Activated CD4-positive, alpha-beta T cell treated with anti-CD3 and anti-CD28 coated beads, Interleukin-2, amount 10 ng/mL, durations not matched to agents 7 days and 5 days (primary cell): ENCODE results near the gene MYLK4. TPM values are rescaled to one million over a fixed set of nuclear protein-coding genes. Genes with fewer than 3 reads are reported as not detected.

Source experiments
- CTCF ChIA-PET: fragments of 350-600 bp; sonication (Branson Sonifier 250); formaldehyde crosslinking; loops from one replicate; lab custom pipeline; 2021; ENCODE audit warnings: antibody characterized with exemption; lab: Charles Lee
- POLR2A ChIA-PET: fragments of 350-600 bp; sonication (Branson Sonifier 250); formaldehyde crosslinking; loops from one replicate; lab custom pipeline; 2021; ENCODE audit warnings: antibody characterized with exemption; lab: Charles Lee
- DNase-seq: peaks from one replicate; pipeline ENCODE4 v3.0.0-alpha.2; 2020
- H3K27ac Mint-ChIP-seq: one replicate; pipeline ENCODE4 v1.8.0; 2021; ENCODE audit warnings: mild to moderate bottlenecking, moderate library complexity, mixed read lengths
- H3K27me3 Mint-ChIP-seq: one replicate; pipeline ENCODE4 v1.8.0; 2021; ENCODE audit warnings: mixed read lengths
- H3K36me3 Mint-ChIP-seq: one replicate; pipeline ENCODE4 v1.8.0; 2021; ENCODE audit warnings: low read depth, mixed read lengths
- H3K4me1 Mint-ChIP-seq: one replicate; pipeline ENCODE4 v1.8.0; 2021; ENCODE audit warnings: mixed read lengths
- H3K4me3 Mint-ChIP-seq: one replicate; pipeline ENCODE4 v1.8.0; 2021; ENCODE audit warnings: mild to moderate bottlenecking, moderate library complexity, mixed read lengths
- H3K9me3 Mint-ChIP-seq: one replicate; pipeline ENCODE4 v1.8.0; 2021; ENCODE audit warnings: mixed read lengths
- total RNA-seq, 2 experiments: library from RNA; stranded (reverse); gene quantifications; one replicate each; pipeline ENCODE4 v1.2.3, GENCODE V29; 2021

The MYLK4 gene
- total RNA-seq, 2 experiments from 2014 or later, result 0.62 to 0.69 TPM

GRCh38 chr6:2790588-2791449, 40.1 kb upstream of the MYLK4 start:
- peaks cover 21% of the 10 kb centered on the region for H3K36me3 Mint-ChIP-seq
- H3K9me3 Mint-ChIP-seq, result peaks cover 2% of the 10 kb centered on the region
- peaks cover 37% of the 10 kb centered on the region for H3K4me1 Mint-ChIP-seq
- ChIA-PET POLR2A (interaction anchor here (0.6 to 1.3 kb wide), 5 partner anchors 14 to 146 kb away, joined by 3 to 11 read pairs (median 4); partner anchors contain the start of gene SERPINB1), CTCF (interaction anchor here (0.7 to 2.3 kb wide), 36 partner anchors 9 to 273 kb away, joined by 3 to 21 read pairs (median 4); partner anchors contain the start of genes NQO2, SERPINB1 and WRNIP1)
- H3K27ac Mint-ChIP-seq, result peak overlapping the region; percentile 48
- DNase-seq, result peak; percentile 74
- H3K27me3 Mint-ChIP-seq, result no peaks in the 10 kb centered on the region
- no peak overlapping the region for H3K4me3 Mint-ChIP-seq

GRCh38 chr6:2786269-2786668, 35.5 kb upstream of the MYLK4 start:
- Mint-ChIP-seq H3K27me3 (no peaks in the 10 kb centered on the region), H3K4me1 (peaks cover 19% of the 10 kb centered on the region), H3K9me3 (no peaks in the 10 kb centered on the region), H3K27ac (no peak overlapping the region), H3K4me3 (no peak overlapping the region), H3K36me3 (peaks cover 35% of the 10 kb centered on the region)
- POLR2A ChIA-PET, result no interaction called here
- CTCF ChIA-PET, result interaction anchor here (1.6 kb wide), 1 partner anchor 72 kb away, joined by 3 read pairs; no protein-coding TSS in a partner anchor
- no peak for DNase-seq

- Mint-ChIP-seq H3K27me3 (no peaks in the 10 kb centered on the region), H3K36me3 (peaks cover 41% of the 10 kb centered on the region), H3K4me3 (no peak overlapping the region), H3K4me1 (peaks cover 11% of the 10 kb centered on the region), H3K9me3 (no peaks in the 10 kb centered on the region), H3K27ac (no peak overlapping the region)
- DNase-seq, result no peak
- POLR2A ChIA-PET, result no interaction called here
- CTCF ChIA-PET, result interaction anchor here (2.3 to 3.3 kb wide), 2 partner anchors 16 to 19 kb away, joined by 8 to 12 read pairs; partner anchors contain the start of gene WRNIP1
These were observed 34.2 kb upstream of the MYLK4 start for GRCh38 chr6:2784930-2785329.

GRCh38 chr6:2784061-2784460, 33.3 kb upstream of the MYLK4 start:
- Mint-ChIP-seq H3K27ac (no peak overlapping the region), H3K36me3 (peaks cover 46% of the 10 kb centered on the region), H3K4me3 (no peak overlapping the region), H3K4me1 (peaks cover 11% of the 10 kb centered on the region), H3K27me3 (no peaks in the 10 kb centered on the region), H3K9me3 (no peaks in the 10 kb centered on the region)
- DNase-seq, result no peak
- ChIA-PET POLR2A (no interaction called here), CTCF (interaction anchor here (0.7 to 3.3 kb wide), 4 partner anchors 9 to 106 kb away, joined by 3 to 12 read pairs (median 6); partner anchors contain the start of gene WRNIP1)

- Mint-ChIP-seq H3K4me1 (peaks cover 11% of the 10 kb centered on the region), H3K4me3 (no peak overlapping the region), H3K27me3 (no peaks in the 10 kb centered on the region), H3K27ac (no peak overlapping the region), H3K36me3 (peaks cover 48% of the 10 kb centered on the region), H3K9me3 (no peaks in the 10 kb centered on the region)
- POLR2A ChIA-PET, result no interaction called here
- DNase-seq, result no peak
- CTCF ChIA-PET, result interaction anchor here (0.6 to 3.3 kb wide), 9 partner anchors 7 to 243 kb away, joined by 3 to 14 read pairs (median 3); partner anchors contain the start of gene WRNIP1
These were observed 32.7 kb upstream of the MYLK4 start for GRCh38 chr6:2783188-2783963.

GRCh38 chr6:2782825-2783187, 32.1 kb upstream of the MYLK4 start:
- POLR2A ChIA-PET, result no interaction called here
- no peaks in the 10 kb centered on the region for H3K9me3 Mint-ChIP-seq
- CTCF ChIA-PET, result interaction anchor here (0.6 to 3.3 kb wide), 7 partner anchors 8 to 243 kb away, joined by 3 to 14 read pairs (median 3); partner anchors contain the start of gene WRNIP1
- H3K27ac Mint-ChIP-seq, result peak overlapping the region; percentile 15
- peaks cover 11% of the 10 kb centered on the region for H3K4me1 Mint-ChIP-seq
- no peak overlapping the region for H3K4me3 Mint-ChIP-seq
- no peak for DNase-seq
- no peaks in the 10 kb centered on the region for H3K27me3 Mint-ChIP-seq
- H3K36me3 Mint-ChIP-seq, result peaks cover 45% of the 10 kb centered on the region

- no peak for DNase-seq
- Mint-ChIP-seq H3K4me1 (peaks cover 15% of the 10 kb centered on the region), H3K27ac (peak overlapping the region; percentile 15), H3K27me3 (no peaks in the 10 kb centered on the region), H3K36me3 (peaks cover 44% of the 10 kb centered on the region), H3K9me3 (no peaks in the 10 kb centered on the region), H3K4me3 (no peak overlapping the region)
- CTCF ChIA-PET, result interaction anchor here (1.0 to 3.0 kb wide), 4 partner anchors 9 to 244 kb away, joined by 3 to 14 read pairs (median 3); no protein-coding TSS in a partner anchor
- POLR2A ChIA-PET, result no interaction called here
These were observed 31.6 kb upstream of the MYLK4 start for GRCh38 chr6:2782356-2782708.

GRCh38 chr6:2781685-2782355, 31.1 kb upstream of the MYLK4 start:
- POLR2A ChIA-PET, result no interaction called here
- no peaks in the 10 kb centered on the region for H3K27me3 Mint-ChIP-seq

GRCh38 chr6:2780102-2780737, 29.5 kb upstream of the MYLK4 start:
- H3K4me1 Mint-ChIP-seq, result peaks cover 17% of the 10 kb centered on the region
- POLR2A ChIA-PET, result no interaction called here
- no peaks in the 10 kb centered on the region for H3K27me3 Mint-ChIP-seq
- peaks cover 33% of the 10 kb centered on the region for H3K36me3 Mint-ChIP-seq
- no peak overlapping the region for H3K27ac Mint-ChIP-seq
- DNase-seq, result no peak
- H3K9me3 Mint-ChIP-seq, result no peaks in the 10 kb centered on the region
- CTCF ChIA-PET, result interaction anchor here (0.6 to 1.2 kb wide), 4 partner anchors 11 to 60 kb away, joined by 3 to 4 read pairs (median 4); partner anchors contain the start of gene WRNIP1
- no peak overlapping the region for H3K4me3 Mint-ChIP-seq

More at GRCh38 chr6:2781685-2782355, 31.1 kb upstream of the MYLK4 start:
- Mint-ChIP-seq H3K4me3 (no peak overlapping the region), H3K36me3 (peaks cover 41% of the 10 kb centered on the region), H3K4me1 (peaks cover 15% of the 10 kb centered on the region), H3K27ac (no peak overlapping the region), H3K9me3 (no peaks in the 10 kb centered on the region)
- DNase-seq, result no peak
- CTCF ChIA-PET, result interaction anchor here (0.9 to 3.0 kb wide), 4 partner anchors 9 to 14 kb away, joined by 3 to 14 read pairs (median 4); no protein-coding TSS in a partner anchor

GRCh38 chr6:2777249-2777648, 26.5 kb upstream of the MYLK4 start:
- CTCF ChIA-PET, result interaction anchor here (3.1 kb wide), 1 partner anchor 11 kb away, joined by 9 read pairs; no protein-coding TSS in a partner anchor
- no peak overlapping the region for H3K27ac Mint-ChIP-seq

GRCh38 chr6:2775003-2775402, 24.3 kb upstream of the MYLK4 start:
- peaks cover 49% of the 10 kb centered on the region for H3K36me3 Mint-ChIP-seq
- H3K4me1 Mint-ChIP-seq, result peaks cover 37% of the 10 kb centered on the region
- no peaks in the 10 kb centered on the region for H3K27me3 Mint-ChIP-seq
- DNase-seq, result no peak
- no peak overlapping the region for H3K27ac Mint-ChIP-seq
- no peak overlapping the region for H3K4me3 Mint-ChIP-seq
- ChIA-PET CTCF (interaction anchor here (0.6 to 1.6 kb wide), 3 partner anchors 9 to 211 kb away, joined by 4 to 6 read pairs (median 5); partner anchors contain the start of gene WRNIP1), POLR2A (no interaction called here)
- no peaks in the 10 kb centered on the region for H3K9me3 Mint-ChIP-seq

More at GRCh38 chr6:2777249-2777648, 26.5 kb upstream of the MYLK4 start:
- Mint-ChIP-seq H3K9me3 (no peaks in the 10 kb centered on the region), H3K27me3 (no peaks in the 10 kb centered on the region), H3K4me1 (peaks cover 26% of the 10 kb centered on the region), H3K36me3 (peaks cover 39% of the 10 kb centered on the region), H3K4me3 (no peak overlapping the region)
- POLR2A ChIA-PET, result interaction anchor here (0.5 kb wide), 1 partner anchor 14 kb away, joined by 4 read pairs; no protein-coding TSS in a partner anchor
- no peak for DNase-seq
